DND-41 (cell line): Measurements from ENCODE around the gene PHF21B.
"Not testable (repeated sequence)": the region's sequence is repeated elsewhere in the genome, so short reads cannot be mapped to it uniquely, and the experiment has no call there.

Source experiments
- CTCF ChIP-seq: IDR thresholded peaks from 2 replicates; pipeline ENCODE4 v1.5.1; 2012; ENCODE audit warnings: borderline replicate concordance, low read length, moderate library complexity, mild to moderate bottlenecking; ENCODE audit not compliant: poor library complexity, severe bottlenecking; ENCODE audit errors: extremely low read depth
- EZH2 ChIP-seq: IDR thresholded peaks from 3 replicates; pipeline ENCODE4 v1.6.1; 2012; ENCODE audit warnings: borderline replicate concordance, low read depth, mild to moderate bottlenecking, moderate library complexity, low read length, inconsistent platforms; ENCODE audit not compliant: severe bottlenecking

GRCh38 chr22:44961682-44962081 lies 48.1 kb downstream of the PHF21B start:
- TF ChIP-seq CTCF, EZH2: not testable (repeated sequence)
